ENCODE measurements around the gene PCDHGB4.
"Not testable (repeated sequence)": the region's sequence is repeated elsewhere in the genome, so short reads cannot be mapped to it uniquely, and the experiment has no call there.

Gene PCDHGB4

GRCh38 chr5:141412854-141413539, 25.5 kb downstream of the PCDHGB4 start, which contains the start of gene PCDHGA10 (continued):
- TF ChIP-seq ZNF350 (tag by site-specific recombination; IDR thresholded peaks at IDR 0.05), result no peak
- no peak for TF ChIP-seq HOXC10 (CRISPR knock-in tag; IDR thresholded peaks at IDR 0.05)
- TF ChIP-seq ZXDB (tag by site-specific recombination; IDR thresholded peaks at IDR 0.05), result no peak
- TF ChIP-seq ZFP3 (tag by site-specific recombination; IDR thresholded peaks at IDR 0.05; ENCODE audit: low read depth), result no peak
- no peak for TF ChIP-seq ZNF175 (tag by site-specific recombination; IDR thresholded peaks at IDR 0.05)
- no peak for TF ChIP-seq ZSCAN23 (tag by site-specific recombination; IDR thresholded peaks at IDR 0.05)
- no peak for TF ChIP-seq SP3 (tag by site-specific recombination; IDR thresholded peaks at IDR 0.05)
- TF ChIP-seq HOXA7 (CRISPR knock-in tag; IDR thresholded peaks at IDR 0.05; ENCODE audit: borderline replicate concordance), result no peak
- no peak for TF ChIP-seq ZNF157 (tag by site-specific recombination; IDR thresholded peaks at IDR 0.05)
- no peak for TF ChIP-seq ZBTB48 (tag by site-specific recombination; IDR thresholded peaks at IDR 0.05)
- TF ChIP-seq ZNF239 (tag by site-specific recombination; IDR thresholded peaks at IDR 0.05), result no peak
- TF ChIP-seq ZSCAN5A (tag by site-specific recombination; IDR thresholded peaks at IDR 0.05), result no peak
- no peak for TF ChIP-seq ZSCAN18 (tag by site-specific recombination; IDR thresholded peaks at IDR 0.05)

GRCh38 chr5:141413540-141414069, 26.1 kb downstream of the PCDHGB4 start:
- Histone ChIP-seq H3K36me3 (ENCODE audit: control insufficient read depth in 2 of 2, insufficient read depth in 1 of 2, low read length in 2 of 2) (no peaks in the 10 kb centered on the region), H3K4me1 (ENCODE audit: control insufficient read depth, insufficient read depth, low read length) (no peaks in the 10 kb centered on the region), H3K27ac (ENCODE audit: extremely low read depth, low read depth, low read length) (no peak overlapping the region), H3K4me3 (ENCODE audit: low read depth, low read length) (no peak overlapping the region), H3K9me3 (ENCODE audit: control insufficient read depth, insufficient read depth, low read depth, low read length) (no peaks in the 10 kb centered on the region)
- POLR2A ChIA-PET, result no interaction called here
- TF ChIP-seq ZFHX2 (tag by site-specific recombination; conservative IDR thresholded peaks at IDR 0.05), result no peak
- no peak for TF ChIP-seq ZBTB44 (tag by site-specific recombination; IDR thresholded peaks at IDR 0.05)
- no peak for TF ChIP-seq ZNF362 (tag by site-specific recombination; IDR thresholded peaks at IDR 0.05)
- TF ChIP-seq OSR2 (tag by site-specific recombination; IDR thresholded peaks at IDR 0.05), result no peak
- no peak for TF ChIP-seq ZNF423 (tag by site-specific recombination; IDR thresholded peaks at IDR 0.05)
- no peak for TF ChIP-seq ZNF114 (tag by site-specific recombination; IDR thresholded peaks at IDR 0.05)
- no peak for TF ChIP-seq ZNF580 (tag by site-specific recombination; IDR thresholded peaks at IDR 0.05)
- no peak for TF ChIP-seq ZNF155 (tag by site-specific recombination; IDR thresholded peaks at IDR 0.05)
- no peak for TF ChIP-seq MZF1 (tag by site-specific recombination; IDR thresholded peaks at IDR 0.05; ENCODE audit: borderline replicate concordance)
- no peak for TF ChIP-seq GLI2 (tag by site-specific recombination; IDR thresholded peaks at IDR 0.05; ENCODE audit: borderline replicate concordance, low read depth)
- CTCF ChIA-PET, result interaction anchor here (0.6 to 3.2 kb wide), 13 partner anchors 16 to 364 kb away, joined by 3 to 14 read pairs (median 5); partner anchors contain the start of genes PCDHGA12 and PCDHGB5

GRCh38 chr5:141414548-141415274, 27.2 kb downstream of the PCDHGB4 start:
- H3K27ac ChIP-seq (ENCODE audit: extremely low read depth, low read depth, low read length); H3K4me3 ChIP-seq (ENCODE audit: low read depth, low read length); H3K36me3 ChIP-seq (ENCODE audit: control insufficient read depth in 2 of 2, insufficient read depth in 1 of 2, low read length in 2 of 2); H3K9me3 ChIP-seq (ENCODE audit: control insufficient read depth, insufficient read depth, low read depth, low read length); H3K4me1 ChIP-seq (ENCODE audit: control insufficient read depth, insufficient read depth, low read length); POLR2A ChIA-PET: not testable (repeated sequence)
- CTCF ChIA-PET, result interaction anchor here (1.0 to 3.2 kb wide), 4 partner anchors 17 to 143 kb away, joined by 4 to 14 read pairs (median 8); no protein-coding TSS in a partner anchor

- H3K36me3 ChIP-seq (ENCODE audit: control insufficient read depth in 2 of 2, insufficient read depth in 1 of 2, low read length in 2 of 2); H3K27ac ChIP-seq (ENCODE audit: extremely low read depth, low read depth, low read length); H3K4me3 ChIP-seq (ENCODE audit: low read depth, low read length); CTCF ChIA-PET; H3K9me3 ChIP-seq (ENCODE audit: control insufficient read depth, insufficient read depth, low read depth, low read length); H3K4me1 ChIP-seq (ENCODE audit: control insufficient read depth, insufficient read depth, low read length); POLR2A ChIA-PET: not testable (repeated sequence)
Measured at GRCh38 chr5:141415275-141415618, 27.7 kb downstream of the PCDHGB4 start.
